GM12873 (cell line): ENCODE measurements around the gene APOBEC3A.
A peak's percentile ranks its signal among the peaks of the same experiment; 100 is the strongest.

Experiments used
- CTCF ChIP-seq: IDR thresholded peaks from 2 replicates; pipeline ENCODE4 v1.5.1; 2012; ENCODE audit warnings: low read depth, mild to moderate bottlenecking, moderate library complexity, low read length, control low read depth; ENCODE audit not compliant: insufficient read depth; ENCODE audit errors: missing control alignments

The APOBEC3A gene

DNA sequence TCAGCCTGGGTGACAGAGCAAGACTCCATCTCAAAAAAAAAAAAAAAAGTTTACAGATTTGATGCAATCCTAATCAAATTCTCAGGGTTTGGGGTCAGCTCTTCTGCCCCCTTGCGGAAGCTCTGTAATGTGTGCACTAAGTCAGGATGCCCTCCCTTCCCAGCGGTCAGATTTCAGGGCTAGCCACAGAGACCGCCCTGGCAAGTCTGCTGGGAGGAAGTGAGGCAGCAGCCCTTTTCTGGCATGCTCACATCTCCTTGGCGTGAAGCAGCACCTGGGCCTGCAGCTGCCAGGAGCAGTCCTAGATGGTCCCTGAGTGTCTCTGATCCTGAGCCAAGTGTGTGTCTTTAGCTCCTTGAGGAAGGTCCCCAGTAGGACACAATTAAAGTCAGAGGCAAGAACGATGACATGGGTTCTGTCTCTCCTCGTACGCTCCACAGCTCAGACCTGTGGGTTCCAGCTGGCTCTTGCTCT is 45.8 kb downstream of the APOBEC3A start:
- TF ChIP-seq CTCF: peak; percentile 76

- TF ChIP-seq CTCF: no peak
Observed at GRCh38 chr22:39007177-39007576, 49.8 kb downstream of the APOBEC3A start.

DNA sequence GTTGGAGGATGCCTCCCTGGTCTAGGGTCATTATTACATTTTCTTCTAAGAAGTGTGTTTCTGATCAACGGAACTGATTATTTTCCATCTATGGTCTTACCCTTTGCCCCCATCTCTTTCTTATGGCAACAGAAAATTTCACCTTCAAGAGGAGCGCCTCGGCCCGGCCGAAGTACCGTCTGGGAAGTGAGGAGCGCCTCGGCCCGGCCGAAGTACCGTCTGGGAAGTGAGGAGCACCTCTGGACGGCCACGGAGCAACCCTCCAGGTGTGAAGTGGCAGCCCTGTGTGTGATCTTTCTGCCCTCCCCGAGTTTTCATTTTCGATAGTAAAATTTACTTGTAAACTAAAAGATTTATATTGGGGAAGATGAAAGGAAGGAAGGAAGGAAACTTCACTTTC is 53.5 kb downstream of the APOBEC3A start:
- no peak for TF ChIP-seq CTCF
